Keratinocyte (primary cell): Measurements from ENCODE around the gene RPS25. TPM values are rescaled to one million over a fixed set of nuclear protein-coding genes. Genes with fewer than 3 reads are reported as not detected.

Source experiments
- DNase-seq: peaks from one replicate; pipeline ENCODE4 v3.0.0-alpha.2; 2011; ENCODE audit warnings: low read depth, missing footprints, low spot score
- FAIRE-seq: peaks from 2 replicates; lab custom pipeline; 2011; peaks lifted over from hg19 to GRCh38; lab: Jason Lieb, UNC
- H2AFZ ChIP-seq: 2 replicates; pipeline ENCODE4 v1.6.0; 2012; ENCODE audit warnings: low read length, control low read depth, inconsistent platforms; ENCODE audit not compliant: control insufficient read depth
- H3K27ac ChIP-seq: 2 replicates; pipeline ENCODE4 v1.5.1; 2011; ENCODE audit warnings: low read length; ENCODE audit not compliant: control insufficient read depth, insufficient read depth
- H3K27me3 ChIP-seq: 3 replicates; pipeline ENCODE4 v1.6.0; 2011; ENCODE audit warnings: low read length; ENCODE audit not compliant: control insufficient read depth, insufficient read depth; ENCODE audit errors: extremely low read depth
- H3K36me3 ChIP-seq, 2 experiments: 2 replicates in 1 of 2; 3 replicates in 1 of 2; pipeline ENCODE4 v1.5.1; 2011; ENCODE audit warnings: low read length in 2 of 2, mild to moderate bottlenecking in 1 of 2; ENCODE audit not compliant: control insufficient read depth in 2 of 2, insufficient read depth in 2 of 2; ENCODE audit errors: extremely low read depth in 1 of 2
- H3K4me1 ChIP-seq: 3 replicates; pipeline ENCODE4 v1.5.1; 2011; ENCODE audit warnings: low read length; ENCODE audit not compliant: control insufficient read depth, insufficient read depth; ENCODE audit errors: extremely low read depth
- H3K4me2 ChIP-seq: 3 replicates; pipeline ENCODE4 v1.6.0; 2011; ENCODE audit warnings: low read depth, low read length; ENCODE audit not compliant: control insufficient read depth, insufficient read depth; ENCODE audit errors: extremely low read depth
- H3K4me3 ChIP-seq, 3 experiments: fragments of 200-600 bp in 1 of 3; sonication (generic) in 1 of 3; 2 replicates in 2 of 3; 3 replicates in 1 of 3; pipeline ENCODE4 v1.5.1; 2011 to 2016; ENCODE audit warnings: low read length in 3 of 3, mild to moderate bottlenecking in 3 of 3, control low read depth in 2 of 3, inconsistent platforms in 1 of 3, low read depth in 1 of 3, mixed read lengths in 1 of 3, mixed run types in 1 of 3, moderate library complexity in 1 of 3; ENCODE audit not compliant: control insufficient read depth in 2 of 3, insufficient read depth in 2 of 3; ENCODE audit errors: extremely low read depth in 1 of 3
- H3K79me2 ChIP-seq: 2 replicates; pipeline ENCODE4 v1.6.0; 2012; ENCODE audit warnings: low read length; ENCODE audit not compliant: control insufficient read depth, insufficient read depth
- H3K9ac ChIP-seq: 3 replicates; pipeline ENCODE4 v1.6.0; 2011; ENCODE audit warnings: low read length; ENCODE audit not compliant: control insufficient read depth, insufficient read depth; ENCODE audit errors: extremely low read depth
- H3K9me1 ChIP-seq: 3 replicates; pipeline ENCODE4 v1.6.0; 2011; ENCODE audit warnings: low read length; ENCODE audit not compliant: control insufficient read depth, insufficient read depth; ENCODE audit errors: extremely low read depth
- H3K9me3 ChIP-seq: 2 replicates; pipeline ENCODE4 v1.5.1; 2012; ENCODE audit warnings: low read depth, low read length; ENCODE audit not compliant: control insufficient read depth
- H4K20me1 ChIP-seq: 3 replicates; pipeline ENCODE4 v1.6.0; 2011; ENCODE audit warnings: low read length; ENCODE audit not compliant: control insufficient read depth, insufficient read depth; ENCODE audit errors: extremely low read depth
- EZH2 ChIP-seq: IDR thresholded peaks from one replicate; pipeline ENCODE4 v1.6.1; 2012; ENCODE audit warnings: inconsistent platforms, mild to moderate bottlenecking, low read length, moderate library complexity
- dilution Hi-C: fragments of 300-500 bp; cut with MboI; formaldehyde crosslinking; loops from one replicate; pipeline ENCODE4 v1.7.0; 2020; ENCODE audit warnings: low sequenced_read_pairs; ENCODE audit not compliant: extremely low pct_ligation_motif_present
- polyA plus RNA-seq, 5 experiments: library from polyadenylated mRNA; depleted of rRNA in 3 of 5; stranded (reverse) in 3 of 5; stranded (forward) in 1 of 5; unstranded in 1 of 5; fragments of >200 nt; gene quantifications; 1 replicate in 1 of 5; 2 replicates in 3 of 5; 3 replicates in 1 of 5; pipeline versions ENCODE4 v1.2.1 to v1.2.3, GENCODE V29; 2011 to 2012; ENCODE audit warnings: missing spikeins in 2 of 5, low read depth in 1 of 5, low replicate concordance in 1 of 5
- TF ChIP-seq, protein P1 (sequence below), 3 experiments: IDR thresholded peaks in 1 of 3; conservative IDR thresholded peaks in 1 of 3; optimal IDR thresholded peaks in 1 of 3; 2 replicates in 2 of 3; 3 replicates in 1 of 3; pipeline versions ENCODE3 to v1.5.1; 2011; ENCODE audit warnings: low read length in 3 of 3, mild to moderate bottlenecking in 3 of 3, moderate library complexity in 2 of 3, control low read depth in 1 of 3, inconsistent platforms in 1 of 3; ENCODE audit not compliant: insufficient read depth in 2 of 3; ENCODE audit errors: extremely low read depth in 1 of 3

Gene RPS25
- polyA plus RNA-seq, 1 donor (not counting 4 experiments of a cell fraction or from before 2014, with no cell fraction given): 978 TPM

DNA sequence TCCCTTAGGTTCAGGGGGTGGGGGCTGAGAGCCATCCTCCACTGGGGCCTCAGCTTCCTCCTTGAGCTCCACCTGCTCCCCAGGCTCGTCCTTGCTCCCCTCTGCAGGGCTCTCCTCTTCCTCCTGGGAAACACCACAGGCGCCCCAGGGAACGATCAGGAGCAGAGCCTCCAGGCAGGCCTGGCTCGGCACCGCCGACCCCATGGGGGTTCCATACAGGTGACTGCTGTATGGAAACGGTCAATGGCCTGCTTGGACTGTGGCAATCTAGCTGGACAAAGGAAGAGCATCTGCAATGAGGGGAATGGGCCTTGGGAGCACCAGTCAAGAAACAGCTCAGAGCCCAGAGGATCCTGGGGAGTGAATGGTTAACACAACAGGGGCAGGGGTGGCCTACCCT, 30.9 kb upstream of the RPS25 start:
- peaks cover 70 to 75% of the 10 kb centered on the region in 2 experiments for H3K36me3 ChIP-seq
- DNase-seq (no peak), FAIRE-seq (no peak)
- peaks cover 5% of the 10 kb centered on the region for H3K4me1 ChIP-seq
- no peak overlapping the region for H2AFZ ChIP-seq
- no peak overlapping the region for H3K4me3 ChIP-seq
- dilution Hi-C loops: no loop called here
- TF ChIP-seq, protein P1, sequence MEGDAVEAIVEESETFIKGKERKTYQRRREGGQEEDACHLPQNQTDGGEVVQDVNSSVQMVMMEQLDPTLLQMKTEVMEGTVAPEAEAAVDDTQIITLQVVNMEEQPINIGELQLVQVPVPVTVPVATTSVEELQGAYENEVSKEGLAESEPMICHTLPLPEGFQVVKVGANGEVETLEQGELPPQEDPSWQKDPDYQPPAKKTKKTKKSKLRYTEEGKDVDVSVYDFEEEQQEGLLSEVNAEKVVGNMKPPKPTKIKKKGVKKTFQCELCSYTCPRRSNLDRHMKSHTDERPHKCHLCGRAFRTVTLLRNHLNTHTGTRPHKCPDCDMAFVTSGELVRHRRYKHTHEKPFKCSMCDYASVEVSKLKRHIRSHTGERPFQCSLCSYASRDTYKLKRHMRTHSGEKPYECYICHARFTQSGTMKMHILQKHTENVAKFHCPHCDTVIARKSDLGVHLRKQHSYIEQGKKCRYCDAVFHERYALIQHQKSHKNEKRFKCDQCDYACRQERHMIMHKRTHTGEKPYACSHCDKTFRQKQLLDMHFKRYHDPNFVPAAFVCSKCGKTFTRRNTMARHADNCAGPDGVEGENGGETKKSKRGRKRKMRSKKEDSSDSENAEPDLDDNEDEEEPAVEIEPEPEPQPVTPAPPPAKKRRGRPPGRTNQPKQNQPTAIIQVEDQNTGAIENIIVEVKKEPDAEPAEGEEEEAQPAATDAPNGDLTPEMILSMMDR (optimal IDR thresholded peaks at IDR 0.05 in 1 of 3, IDR thresholded peaks at IDR 0.05 in 1 of 3, conservative IDR thresholded peaks at IDR 0.05 in 1 of 3; ENCODE audit: extremely low read depth in 1 of 3, insufficient read depth in 2 of 3, low read length in 3 of 3): no peak
- TF ChIP-seq EZH2: no peak
- H4K20me1 ChIP-seq: peaks cover 4% of the 10 kb centered on the region
- no peaks in the 10 kb centered on the region for H3K9me1 ChIP-seq
- H3K9me3 ChIP-seq: no peaks in the 10 kb centered on the region
- no peak overlapping the region for H3K27ac ChIP-seq
- no peaks in the 10 kb centered on the region for H3K27me3 ChIP-seq
- H3K79me2 ChIP-seq: peaks cover 10% of the 10 kb centered on the region
- H3K4me2 ChIP-seq: no peak overlapping the region
- no peak overlapping the region for H3K9ac ChIP-seq

GRCh38 chr11:119048644-119049043, 30.5 kb upstream of the RPS25 start:
- H3K4me2 ChIP-seq: no peak overlapping the region
- no peaks in the 10 kb centered on the region for H4K20me1 ChIP-seq
- no peak for TF ChIP-seq EZH2
- TF ChIP-seq, protein P1 (optimal IDR thresholded peaks at IDR 0.05 in 1 of 3, IDR thresholded peaks at IDR 0.05 in 1 of 3, conservative IDR thresholded peaks at IDR 0.05 in 1 of 3; ENCODE audit: extremely low read depth in 1 of 3, insufficient read depth in 2 of 3, low read length in 3 of 3): no peak
- no peaks in the 10 kb centered on the region for H3K9me1 ChIP-seq
- FAIRE-seq: no peak
- no peak overlapping the region for H3K9ac ChIP-seq
- H3K27ac ChIP-seq: no peak overlapping the region
- H3K36me3 ChIP-seq: peaks cover 66 to 72% of the 10 kb centered on the region in 2 experiments
- H2AFZ ChIP-seq: no peak overlapping the region
- DNase-seq: no peak
- no peak overlapping the region for H3K4me3 ChIP-seq
- no peaks in the 10 kb centered on the region for H3K9me3 ChIP-seq
- H3K4me1 ChIP-seq: peaks cover 5% of the 10 kb centered on the region
- H3K79me2 ChIP-seq: peaks cover 6% of the 10 kb centered on the region
- H3K27me3 ChIP-seq: no peaks in the 10 kb centered on the region
- dilution Hi-C loops: no loop called here
